HG03045 (cell line): ENCODE data around the gene TSPAN10.

ENCODE experiments used
- ATAC-seq: cut with Tn5 transposase; IDR thresholded peaks from one replicate; pipeline ENCODE4 v1.9.1; 2021; ENCODE audit warnings: mild to moderate bottlenecking, moderate library complexity; ENCODE audit not compliant: unreplicated experiment

The TSPAN10 gene

DNA sequence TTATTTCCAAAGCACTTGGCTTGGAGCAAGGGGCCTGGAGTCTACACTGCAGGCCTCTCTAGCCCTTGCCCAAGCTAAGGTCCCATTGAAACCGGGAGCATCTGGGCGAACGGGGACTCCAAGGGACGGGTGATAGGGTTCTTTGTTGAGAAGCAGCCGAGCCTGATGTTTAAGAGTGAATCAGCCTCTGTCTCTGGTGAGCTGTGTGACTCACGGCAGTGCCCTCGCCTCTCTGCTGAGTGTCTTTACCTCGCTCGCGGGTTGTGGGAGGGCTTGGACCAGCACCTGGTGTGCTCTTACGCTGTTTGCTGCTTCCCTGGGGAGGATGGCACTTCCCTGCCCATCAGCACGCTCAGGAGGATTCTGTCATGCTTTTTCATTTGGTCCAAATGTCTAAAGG lies 48.1 kb downstream of the TSPAN10 start:
- no peak for ATAC-seq

DNA sequence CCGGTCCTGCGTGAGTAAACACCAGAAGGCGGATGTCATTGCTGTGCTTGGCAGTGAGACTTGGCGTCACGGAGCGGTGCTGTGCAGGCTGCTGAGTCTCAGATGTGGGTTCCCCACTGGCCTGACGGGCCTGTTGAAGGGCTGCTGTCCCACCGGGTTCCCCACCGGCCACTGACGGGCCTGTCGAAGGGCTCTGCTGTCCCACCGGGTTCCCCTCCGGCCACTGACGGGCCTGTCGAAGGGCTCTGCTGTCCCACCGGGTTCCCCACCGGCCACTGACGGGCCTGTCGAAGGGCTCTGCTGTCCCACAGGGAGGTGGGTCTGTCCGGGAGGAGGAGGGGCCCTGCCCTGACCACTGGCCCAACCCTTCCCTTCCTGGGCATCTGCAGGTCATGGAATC lies 49.6 kb downstream of the TSPAN10 start:
- no peak for ATAC-seq

DNA sequence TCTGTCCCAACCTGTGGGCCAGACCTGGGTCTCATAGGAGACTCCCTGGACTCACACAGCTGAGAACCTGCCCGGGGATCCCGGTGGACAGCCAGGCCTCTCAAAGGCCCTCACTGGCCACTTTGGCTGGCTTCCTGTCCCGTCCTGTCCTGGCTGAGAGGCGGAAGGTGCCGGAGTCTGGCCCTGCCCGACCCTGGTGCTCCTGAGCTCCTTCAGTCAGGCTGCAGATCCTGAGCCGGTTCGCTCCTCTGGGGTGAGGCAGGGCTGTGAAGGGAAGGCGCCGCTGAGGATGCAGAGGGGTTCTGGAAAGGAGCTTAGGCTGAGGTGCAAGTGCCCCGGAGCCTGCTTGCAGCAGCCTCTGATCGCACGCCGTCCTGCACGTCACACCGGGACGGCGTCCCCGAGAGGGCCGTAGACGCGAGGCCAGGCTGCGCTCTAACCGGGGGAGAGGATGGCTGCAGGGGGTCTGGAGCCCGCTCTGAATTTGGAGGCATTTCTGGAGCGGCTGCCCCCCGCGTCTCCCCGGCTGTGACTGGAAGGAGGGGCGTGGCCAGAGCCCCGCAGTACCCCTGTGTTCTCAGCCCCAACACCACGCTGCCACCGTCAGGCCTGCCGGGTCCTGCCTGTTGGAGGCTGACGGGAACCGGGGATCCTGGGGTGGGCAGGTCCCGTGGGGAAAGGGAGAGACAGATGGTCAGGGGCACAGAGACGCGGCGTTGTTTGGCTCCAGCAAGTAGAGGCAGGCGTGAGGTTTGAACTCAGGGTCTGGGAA lies 51.0 kb downstream of the TSPAN10 start:
- ATAC-seq: no peak

DNA sequence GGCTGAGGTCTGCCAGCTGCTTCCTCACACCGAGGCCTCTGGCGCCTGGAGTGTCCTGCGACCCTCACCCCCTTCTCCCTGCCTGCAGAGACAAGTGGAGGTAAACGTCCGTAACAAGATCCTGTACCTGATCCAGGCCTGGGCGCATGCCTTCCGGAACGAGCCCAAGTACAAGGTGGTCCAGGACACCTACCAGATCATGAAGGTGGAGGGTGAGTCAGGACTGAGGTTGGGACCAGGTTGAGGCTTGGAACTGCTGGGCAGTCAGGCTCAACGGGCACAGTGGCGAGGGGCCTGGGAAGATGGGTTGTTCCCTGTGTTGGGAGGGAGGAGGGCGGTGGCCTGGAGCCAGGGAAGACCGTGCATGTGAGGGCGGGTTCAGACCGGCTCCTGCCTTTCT lies 51.6 kb downstream of the TSPAN10 start:
- ATAC-seq: no peak

DNA sequence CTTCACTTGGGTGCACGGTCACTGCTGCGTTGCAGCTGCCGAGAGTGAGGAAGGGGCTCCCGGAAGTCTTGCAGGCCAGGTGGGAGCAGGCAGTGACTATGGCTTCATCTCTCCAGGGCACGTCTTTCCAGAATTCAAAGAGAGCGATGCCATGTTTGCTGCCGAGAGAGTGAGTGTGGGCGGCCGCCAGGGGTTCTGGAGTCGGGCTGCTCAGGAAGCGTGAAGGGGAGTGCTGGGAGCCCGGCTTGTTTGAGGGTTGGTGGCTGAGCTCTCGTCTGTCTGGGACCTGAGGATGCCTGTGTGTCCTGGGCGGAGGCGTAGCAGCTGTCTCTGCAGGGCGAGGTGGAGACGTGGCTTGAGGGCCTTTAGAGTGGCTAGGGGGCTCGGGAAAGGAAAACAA lies 53.1 kb downstream of the TSPAN10 start:
- ATAC-seq: no peak

DNA sequence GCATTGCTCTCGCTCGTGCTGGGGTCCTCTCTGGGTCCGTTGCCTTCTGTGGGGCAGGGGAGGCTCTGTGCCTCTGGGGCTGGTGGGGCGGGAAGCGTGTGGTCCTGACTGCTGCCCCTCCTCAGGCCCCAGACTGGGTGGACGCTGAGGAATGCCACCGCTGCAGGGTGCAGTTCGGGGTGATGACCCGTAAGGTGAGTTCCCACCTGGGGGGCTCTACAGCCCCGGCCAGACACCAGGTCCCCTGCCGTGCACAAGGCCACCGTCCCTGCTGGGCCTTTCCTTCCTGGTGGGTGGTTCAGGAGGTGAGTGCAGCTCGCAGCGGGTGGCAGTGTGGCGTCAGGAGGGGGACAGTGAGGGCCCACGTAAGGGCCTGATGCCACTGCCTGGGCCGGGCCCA lies 53.6 kb downstream of the TSPAN10 start:
- ATAC-seq: no peak

DNA sequence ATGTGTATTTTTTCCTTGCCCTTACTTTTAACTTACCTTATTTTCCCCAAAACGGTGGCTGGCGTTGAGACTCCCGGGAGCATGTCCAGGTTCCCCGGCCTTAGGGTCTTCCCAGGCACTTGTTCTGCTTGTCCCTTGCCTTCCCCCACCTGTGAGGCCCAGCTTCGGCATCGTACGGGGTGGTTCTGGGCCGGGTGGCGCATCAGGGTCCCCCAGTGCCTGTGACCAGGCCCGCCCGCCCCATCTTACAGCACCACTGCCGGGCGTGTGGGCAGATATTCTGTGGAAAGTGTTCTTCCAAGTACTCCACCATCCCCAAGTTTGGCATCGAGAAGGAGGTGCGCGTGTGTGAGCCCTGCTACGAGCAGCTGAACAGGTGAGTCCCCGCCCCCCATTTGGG lies 54.2 kb downstream of the TSPAN10 start:
- no peak for ATAC-seq

DNA sequence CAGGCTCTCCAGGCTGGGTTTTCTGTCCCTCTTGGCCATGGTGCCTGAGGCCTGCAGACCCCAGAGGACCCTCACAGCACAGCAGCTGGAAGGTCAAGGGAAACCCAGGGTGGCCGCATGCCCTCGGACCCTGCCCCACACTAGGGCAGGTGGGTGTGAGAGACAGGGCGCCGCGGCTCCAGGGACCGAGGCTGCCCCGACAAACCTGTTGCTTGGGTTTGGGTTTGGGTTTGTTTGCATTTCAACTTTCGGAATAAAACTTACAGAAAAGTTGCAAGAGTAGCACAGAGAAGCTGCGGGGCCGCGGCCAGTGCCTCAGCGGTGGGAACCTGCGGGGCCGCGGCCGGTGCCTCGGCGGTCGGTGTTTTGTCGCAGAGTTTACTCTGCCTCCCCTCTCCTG lies 54.6 kb downstream of the TSPAN10 start:
- no peak for ATAC-seq

DNA sequence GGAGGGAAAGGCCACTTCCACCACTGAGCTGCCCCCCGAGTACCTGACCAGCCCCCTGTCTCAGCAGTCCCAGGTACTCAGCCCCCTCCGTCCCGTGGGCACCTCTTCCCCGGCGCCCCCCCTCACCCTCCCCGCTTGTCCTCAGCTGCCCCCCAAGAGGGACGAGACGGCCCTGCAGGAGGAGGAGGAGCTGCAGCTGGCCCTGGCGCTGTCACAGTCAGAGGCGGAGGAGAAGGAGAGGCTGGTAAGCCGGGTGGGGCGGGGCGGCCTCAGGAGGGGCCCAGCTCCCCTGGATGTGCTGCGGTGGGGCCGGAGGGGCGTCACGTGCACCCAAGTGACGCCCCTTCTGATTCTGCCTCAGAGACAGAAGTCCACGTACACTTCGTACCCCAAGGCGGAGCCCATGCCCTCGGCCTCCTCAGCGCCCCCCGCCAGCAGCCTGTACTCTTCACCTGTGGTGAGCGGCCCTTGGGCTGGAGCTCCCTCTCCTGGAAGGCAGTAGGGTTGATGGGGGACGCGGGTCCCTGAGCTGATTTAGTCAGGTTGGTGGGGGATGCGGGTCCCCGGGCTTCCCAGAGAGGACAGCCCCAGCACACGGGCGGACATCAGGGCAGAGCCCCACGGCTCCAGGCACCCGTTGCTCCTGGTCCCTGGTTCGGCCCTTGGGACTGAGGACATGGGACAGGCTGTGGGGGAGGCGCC lies 56.7 kb downstream of the TSPAN10 start:
- ATAC-seq: no peak

DNA sequence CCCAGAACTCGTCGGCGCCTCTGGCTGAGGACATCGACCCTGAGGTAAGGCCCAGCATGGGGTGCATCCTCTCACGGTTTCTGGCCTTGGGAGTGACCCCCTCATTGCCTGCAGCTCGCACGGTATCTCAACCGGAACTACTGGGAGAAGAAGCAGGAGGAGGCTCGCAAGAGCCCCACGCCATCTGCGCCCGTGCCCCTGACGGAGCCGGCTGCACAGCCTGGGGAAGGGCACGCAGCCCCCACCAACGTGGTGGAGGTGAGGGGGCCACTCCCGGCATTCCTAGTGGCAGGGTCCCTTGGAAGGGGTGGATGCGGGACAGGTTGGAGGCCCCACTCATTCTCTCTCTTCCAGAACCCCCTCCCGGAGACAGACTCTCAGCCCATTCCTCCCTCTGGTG lies 57.8 kb downstream of the TSPAN10 start:
- no peak for ATAC-seq

DNA sequence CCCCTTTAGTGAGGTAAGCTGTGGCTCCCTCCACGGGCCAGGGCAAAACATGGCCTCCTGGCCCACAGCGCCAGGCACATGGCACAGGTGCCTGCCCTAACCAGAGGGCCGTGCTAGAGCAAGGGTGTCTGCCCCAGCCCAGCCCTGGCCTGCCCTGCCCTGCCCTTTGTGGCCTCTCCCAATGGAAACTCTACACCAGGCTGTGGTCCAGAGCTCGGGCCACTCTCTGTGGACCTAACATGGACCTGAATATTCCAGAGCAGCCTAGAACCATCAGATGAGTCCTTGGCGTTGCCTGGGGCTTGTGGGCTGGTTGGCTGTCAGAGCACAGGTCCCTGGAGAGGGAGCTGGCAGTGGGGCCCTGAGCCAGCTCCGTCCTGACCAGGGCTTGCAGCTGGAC lies 58.2 kb downstream of the TSPAN10 start:
- no peak for ATAC-seq

DNA sequence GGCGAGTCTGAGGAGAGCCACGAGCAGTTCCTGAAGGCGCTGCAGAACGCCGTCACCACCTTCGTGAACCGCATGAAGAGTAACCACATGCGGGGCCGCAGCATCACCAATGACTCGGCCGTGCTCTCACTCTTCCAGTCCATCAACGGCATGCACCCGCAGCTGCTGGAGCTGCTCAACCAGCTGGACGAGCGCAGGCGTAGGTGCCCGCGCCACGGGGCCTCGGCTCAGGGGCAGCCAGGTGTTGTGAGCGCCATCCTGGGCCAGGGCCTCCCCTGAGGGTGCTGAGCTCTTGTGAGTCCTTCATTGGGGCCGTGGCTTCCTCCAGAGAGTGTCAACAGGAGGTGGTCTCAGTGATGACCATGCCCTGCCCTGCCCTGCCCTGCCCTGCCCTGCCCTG lies 58.8 kb downstream of the TSPAN10 start:
- ATAC-seq: no peak

DNA sequence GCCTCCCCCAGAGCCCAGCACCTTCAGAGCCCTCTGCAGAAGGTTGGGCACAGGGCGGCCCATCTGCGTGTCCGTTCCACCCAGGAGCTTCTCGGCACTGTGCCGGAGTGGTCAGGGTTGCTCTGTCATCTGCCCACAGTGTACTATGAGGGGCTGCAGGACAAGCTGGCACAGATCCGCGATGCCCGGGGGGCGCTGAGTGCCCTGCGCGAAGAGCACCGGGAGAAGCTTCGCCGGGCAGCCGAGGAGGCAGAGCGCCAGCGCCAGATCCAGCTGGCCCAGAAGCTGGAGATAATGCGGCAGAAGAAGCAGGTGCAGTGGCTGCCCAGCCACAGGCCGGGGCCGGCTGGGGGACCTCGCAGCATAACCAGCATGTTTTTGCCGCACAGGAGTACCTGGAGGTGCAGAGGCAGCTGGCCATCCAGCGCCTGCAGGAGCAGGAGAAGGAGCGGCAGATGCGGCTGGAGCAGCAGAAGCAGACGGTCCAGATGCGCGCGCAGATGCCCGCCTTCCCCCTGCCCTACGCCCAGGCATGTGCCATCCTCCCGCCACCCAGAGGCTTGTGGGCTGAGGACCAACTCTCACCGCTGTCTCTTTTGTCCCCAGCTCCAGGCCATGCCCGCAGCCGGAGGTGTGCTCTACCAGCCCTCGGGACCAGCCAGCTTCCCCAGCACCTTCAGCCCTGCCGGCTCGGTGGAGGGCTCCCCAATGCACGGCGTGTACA lies 59.4 kb downstream of the TSPAN10 start:
- ATAC-seq: no peak

DNA sequence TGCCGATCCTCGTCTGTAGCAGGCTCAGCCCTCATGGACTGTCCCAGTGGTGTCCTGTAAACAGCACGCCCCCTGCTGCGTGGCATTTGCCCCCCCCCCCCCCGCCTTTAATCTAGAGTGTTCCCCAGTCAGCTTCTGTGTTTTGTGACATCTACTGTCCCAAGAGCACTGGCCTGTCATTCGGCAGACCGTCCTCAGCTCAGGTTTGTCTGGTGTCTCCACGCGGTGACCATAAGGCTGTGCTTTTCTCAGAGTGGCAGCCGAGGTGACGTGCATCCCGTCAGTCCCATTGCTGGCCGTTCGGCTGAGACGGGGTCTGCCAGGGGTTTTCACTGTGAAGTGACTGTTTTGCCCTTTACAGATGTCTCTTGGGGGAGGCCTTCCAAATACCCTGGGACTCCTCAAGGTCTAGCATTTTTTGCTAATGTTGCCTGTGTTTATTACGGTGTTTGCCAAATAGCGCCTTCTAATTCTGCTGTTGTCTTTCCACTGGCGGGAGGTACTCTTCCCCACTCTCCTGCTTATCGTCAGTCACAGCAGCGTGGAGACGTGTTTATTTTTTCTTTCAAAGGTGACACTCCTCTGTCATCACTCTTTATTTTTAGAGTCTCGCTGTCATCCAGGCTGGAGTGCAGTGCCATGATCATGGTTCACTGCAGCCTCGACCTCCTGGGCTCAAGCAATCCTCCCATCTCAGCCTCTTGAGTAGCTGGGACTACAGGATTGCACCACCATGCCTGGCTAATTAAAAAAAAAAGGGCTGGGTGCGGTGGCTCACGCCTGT lies 60.5 kb downstream of the TSPAN10 start:
- no peak for ATAC-seq
